Pancreas (tissue), 10 donors: ENCODE results near the gene SLC24A3. TPM values are rescaled to one million over a fixed set of nuclear protein-coding genes. Genes with fewer than 3 reads are reported as not detected.

Experiments used
- ATAC-seq, 4 donors: fragments of 200-7000 bp; cut with Tn5 transposase; one replicate each; pipeline versions ENCODE4 v1.8.0 to v1.9.1; 2020; ENCODE audit warnings: mild to moderate bottlenecking in 4 of 4, moderate library complexity in 4 of 4
- DNase-seq, 6 donors: peaks; one replicate each; pipeline ENCODE4 v3.0.0-alpha.2; 2020
- FAIRE-seq: peaks from 2 replicates; lab custom pipeline; 2012; peaks lifted over from hg19 to GRCh38; lab: Jason Lieb, UNC
- H3K27ac ChIP-seq, 4 donors: fragments of 200-600 bp; sonication (generic); 1 replicate in 3 of 4; 2 replicates in 1 of 4; pipeline versions ENCODE4 v1.5.0 to v1.8.0; 2020
- H3K27me3 ChIP-seq, 4 donors: fragments of 200-600 bp; one replicate each; pipeline ENCODE4 v1.8.0; 2021
- H3K36me3 ChIP-seq, 3 donors: fragments of 200-600 bp; sonication (generic) in 1 of 3; one replicate each; pipeline versions ENCODE4 v1.5.0 to v1.8.0; 2020 to 2021
- H3K4me1 ChIP-seq, 3 donors: fragments of 200-600 bp; one replicate each; pipeline ENCODE4 v1.8.0; 2021
- H3K4me3 ChIP-seq, 4 donors: fragments of 200-600 bp; sonication (generic) in 2 of 4; one replicate each; pipeline versions ENCODE4 v1.5.0 to v1.8.0; 2020 to 2021
- H3K9me3 ChIP-seq, 4 donors: fragments of 200-600 bp; one replicate each; pipeline ENCODE4 v1.8.0; 2021
- CTCF ChIP-seq, 4 donors: fragments of 200-600 bp; sonication (generic) in 3 of 4; IDR thresholded peaks; one replicate each; pipeline versions ENCODE4 v1.5.0 to v1.8.0; 2021; ENCODE audit warnings: antibody characterized with exemption in 4 of 4
- WGBS, 2 donors: extraction: QIAGEN DNeasy Blood & Tissue Kit; methylation state at CpG; one replicate each; pipeline ENCODE4 v1.1.7; 2013; 5-methylcytosine and 5-hydroxymethylcytosine counted together
- intact Hi-C, 3 donors: fragments of 100-400 bp; cut with DNase I; formaldehyde crosslinking; loops; one replicate each; pipeline versions ENCODE4 v1.11.1 to v1.14.2; 2022
- polyA plus RNA-seq, 2 donors: library from polyadenylated mRNA; stranded (reverse); fragments of 200-250 nt; gene quantifications; one replicate each; pipeline ENCODE4 v1.2.3, GENCODE V29; 2013
- total RNA-seq, 6 donors: library from RNA; stranded (reverse); fragmentation: NEBNext Ultra II Directional in 4 of 6; extraction: Animal tissue kit (Norgen Biotek cat#: 25700) in 4 of 6; gene quantifications; one replicate each; pipeline versions ENCODE4 v1.2.1 to v1.2.4, GENCODE V29; 2021 to 2023
- donor health status: healthy with polysubstance abuse.
- donor health status: DM: no; HTN: no; CAD: no; lungs with moderate emphysema.
- donor health status: DM: no; HTN: no; CAD: no.
- donor health status: control.
- donor health status: control.
- donor health status: Bipolar disorder and iron deficiency.
- donor health status: DM: yes; HTN: yes; CAD: no.
- donor health status: DM: no; HTN: no; CAD: no.
- donor health status: DM: no; HTN: no; CAD: no.
- donor health status: DM: yes; HTN: yes; CAD: no.

Gene SLC24A3
- total and polyA plus RNA-seq, 8 donors = 0.28 to 0.87 (median 0.49) TPM

DNA sequence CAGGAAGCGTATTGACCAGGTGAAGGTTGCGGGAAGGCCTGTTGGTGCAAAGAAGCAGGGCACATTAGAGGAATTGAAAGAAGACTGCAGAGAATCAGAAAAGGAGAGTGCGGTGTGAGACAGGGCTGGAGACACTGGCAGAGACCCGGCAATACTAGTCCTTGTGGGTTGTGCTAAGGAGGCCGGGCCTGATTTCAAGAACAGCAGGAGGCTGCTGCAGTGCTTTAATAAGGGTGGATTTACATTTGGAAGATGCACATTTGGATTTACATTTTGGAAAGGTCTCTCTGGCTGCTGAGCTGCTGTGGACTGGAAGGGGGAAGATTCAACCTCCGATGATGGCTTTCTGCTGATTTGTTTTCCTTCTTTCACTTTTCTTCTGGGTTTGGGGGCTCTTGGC is 167.8 kb downstream of the SLC24A3 start:
- H3K4me3 ChIP-seq = no peak overlapping the region
- no peak for DNase-seq
- no peak for TF ChIP-seq CTCF (IDR thresholded peaks at IDR 0.05)
- H3K4me1 ChIP-seq = no peaks in the 10 kb centered on the region
- no peak for ATAC-seq
- no peaks in the 10 kb centered on the region for H3K9me3 ChIP-seq
- peaks cover 0 to 3% (median 0%) of the 10 kb centered on the region in 4 donors for H3K27me3 ChIP-seq
- no peak overlapping the region for H3K27ac ChIP-seq
- H3K36me3 ChIP-seq = no peaks in the 10 kb centered on the region
- whole genome bisulfite sequencing, 2 donors = 79 to 83% methylated on average over 6 of the region's 6 CpGs
- intact Hi-C loops = no loop called here
- FAIRE-seq = no peak

GRCh38 chr20:19381947-19382346 is 169.5 kb downstream of the SLC24A3 start:
- no peaks in the 10 kb centered on the region for H3K36me3 ChIP-seq
- ATAC-seq = no peak
- intact Hi-C loops = no loop called here
- no peaks in the 10 kb centered on the region for H3K9me3 ChIP-seq
- no peak overlapping the region for H3K4me3 ChIP-seq
- H3K27ac ChIP-seq = no peak overlapping the region
- no peak for FAIRE-seq
- 53 to 59% methylated on average over 10 of the region's 10 CpGs for WGBS, 2 donors
- no peak for DNase-seq
- H3K4me1 ChIP-seq = no peaks in the 10 kb centered on the region
- H3K27me3 ChIP-seq = no peaks in the 10 kb centered on the region
- no peak for TF ChIP-seq CTCF (IDR thresholded peaks at IDR 0.05)

- no peak for DNase-seq
- FAIRE-seq = no peak
- Histone ChIP-seq H3K4me1 (no peaks in the 10 kb centered on the region), H3K9me3 (no peaks in the 10 kb centered on the region), H3K4me3 (no peak overlapping the region), H3K27me3 (no peaks in the 10 kb centered on the region), H3K36me3 (no peaks in the 10 kb centered on the region), H3K27ac (no peak overlapping the region)
- no peak for ATAC-seq
- no peak for TF ChIP-seq CTCF (IDR thresholded peaks at IDR 0.05)
- intact Hi-C loops = no loop called here
- 60 to 62% methylated on average over 9 of the region's 9 CpGs for WGBS, 2 donors
These were observed 170.2 kb downstream of the SLC24A3 start for GRCh38 chr20:19382386-19383340.

- FAIRE-seq = no peak
- no peaks in the 10 kb centered on the region for H3K9me3 ChIP-seq
- no peaks in the 10 kb centered on the region for H3K27me3 ChIP-seq
- TF ChIP-seq CTCF (IDR thresholded peaks at IDR 0.05) = no peak
- H3K27ac ChIP-seq = no peak overlapping the region
- no peak overlapping the region for H3K4me3 ChIP-seq
- ATAC-seq = no peak
- H3K36me3 ChIP-seq = no peaks in the 10 kb centered on the region
- intact Hi-C loops = no loop called here
- no peak for DNase-seq
- H3K4me1 ChIP-seq = no peaks in the 10 kb centered on the region
These were observed 172.5 kb downstream of the SLC24A3 start for GRCh38 chr20:19384940-19385339.

DNA sequence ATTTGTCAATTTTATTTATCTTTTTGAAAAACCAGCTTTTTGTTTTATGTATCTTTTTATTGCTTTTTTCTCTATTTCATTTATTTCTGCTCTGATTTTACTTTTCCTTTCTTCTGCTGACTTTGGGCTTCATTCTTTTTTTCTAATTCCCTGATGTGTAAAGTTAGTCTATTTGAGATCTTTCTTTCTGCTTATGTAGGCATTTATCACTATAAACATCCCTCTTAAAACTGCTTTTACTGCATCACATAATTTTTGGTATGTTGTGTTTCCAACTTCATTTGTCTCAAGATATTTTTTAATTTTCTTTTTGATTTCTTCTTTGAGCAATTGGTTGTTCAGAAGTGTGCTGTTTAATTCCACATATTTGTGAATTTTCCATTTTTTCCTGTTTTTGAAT is 174.8 kb downstream of the SLC24A3 start:
- FAIRE-seq (no peak), ATAC-seq (no peak), DNase-seq (no peak)
- Histone ChIP-seq H3K4me1 (no peaks in the 10 kb centered on the region), H3K36me3 (no peaks in the 10 kb centered on the region), H3K4me3 (no peak overlapping the region), H3K9me3 (no peaks in the 10 kb centered on the region), H3K27ac (no peak overlapping the region), H3K27me3 (no peaks in the 10 kb centered on the region)
- no peak for TF ChIP-seq CTCF (IDR thresholded peaks at IDR 0.05)
- intact Hi-C loops = no loop called here
